ENCODE measurements around the gene TAAR1.
"Not testable (repeated sequence)": the region's sequence is repeated elsewhere in the genome, so short reads cannot be mapped to it uniquely, and the experiment has no call there.

The TAAR1 gene

GRCh38 chr6:132651062-132651461, 7.9 kb downstream of the TAAR1 start:
- DNase-seq: no peak

- no peak for DNase-seq
These were observed 8.6 kb downstream of the TAAR1 start for GRCh38 chr6:132650429-132650828.

GRCh38 chr6:132648828-132649227, 10.2 kb downstream of the TAAR1 start:
- DNase-seq: no peak

- DNase-seq: no peak
These were observed 10.6 kb downstream of the TAAR1 start for GRCh38 chr6:132648356-132648755.

- no peak for DNase-seq
These were observed 15.4 kb downstream of the TAAR1 start for GRCh38 chr6:132643547-132643946.

GRCh38 chr6:132637135-132637534, 21.8 kb downstream of the TAAR1 start:
- not testable (repeated sequence) for DNase-seq

- DNase-seq: not testable (repeated sequence)
These were observed 23.1 kb downstream of the TAAR1 start for GRCh38 chr6:132635906-132636305.

- not testable (repeated sequence) for DNase-seq
These were observed 23.7 kb downstream of the TAAR1 start for GRCh38 chr6:132635288-132635687.

GRCh38 chr6:132634796-132635195, 24.2 kb downstream of the TAAR1 start:
- DNase-seq: no peak

- no peak for DNase-seq
These were observed 25.6 kb downstream of the TAAR1 start for GRCh38 chr6:132633362-132633761.

- DNase-seq: no peak
These were observed 34.8 kb downstream of the TAAR1 start, which contains the start of gene TAAR2 for GRCh38 chr6:132624175-132624574. TAAR2 (minus strand) TSS chr6:132624275; CDS start chr6:132624275, 0 bp downstream.

- no peak for DNase-seq
These were observed 35.7 kb downstream of the TAAR1 start for GRCh38 chr6:132623106-132623845.

- no peak for DNase-seq
These were observed 42.3 kb downstream of the TAAR1 start for GRCh38 chr6:132616677-132617076.

- no peak for DNase-seq
These were observed 44.4 kb downstream of the TAAR1 start for GRCh38 chr6:132614554-132614953.

- no peak for DNase-seq
These were observed 46.4 kb downstream of the TAAR1 start for GRCh38 chr6:132612449-132613108.

GRCh38 chr6:132611616-132612015, 47.4 kb downstream of the TAAR1 start:
- DNase-seq: no peak

- DNase-seq: no peak
These were observed 51.3 kb downstream of the TAAR1 start for GRCh38 chr6:132607544-132608233.

- DNase-seq: no peak
These were observed 54.3 kb downstream of the TAAR1 start for GRCh38 chr6:132604635-132605152.

- not testable (repeated sequence) for DNase-seq
These were observed 58.1 kb downstream of the TAAR1 start for GRCh38 chr6:132600900-132601299.

GRCh38 chr6:132598473-132598872, 60.5 kb downstream of the TAAR1 start:
- no peak for DNase-seq

- DNase-seq: no peak
These were observed 62.8 kb downstream of the TAAR1 start for GRCh38 chr6:132596201-132596600.

Data from NCI-H2029 treated with DMSO at 0.1 percent for 48 hours (cell line).